ENCODE data around the gene SPNS2.

The SPNS2 gene

GRCh38 chr17:4550534-4551039 is 51.9 kb downstream of the SPNS2 start:
- no peak for DNase-seq (ENCODE audit: low spot score)

GRCh38 chr17:4551141-4551540 is 52.5 kb downstream of the SPNS2 start:
- no peak for DNase-seq (ENCODE audit: low spot score)

- no peak for DNase-seq (ENCODE audit: low spot score)
These were observed 53.3 kb downstream of the SPNS2 start for GRCh38 chr17:4551796-4552525.

DNA sequence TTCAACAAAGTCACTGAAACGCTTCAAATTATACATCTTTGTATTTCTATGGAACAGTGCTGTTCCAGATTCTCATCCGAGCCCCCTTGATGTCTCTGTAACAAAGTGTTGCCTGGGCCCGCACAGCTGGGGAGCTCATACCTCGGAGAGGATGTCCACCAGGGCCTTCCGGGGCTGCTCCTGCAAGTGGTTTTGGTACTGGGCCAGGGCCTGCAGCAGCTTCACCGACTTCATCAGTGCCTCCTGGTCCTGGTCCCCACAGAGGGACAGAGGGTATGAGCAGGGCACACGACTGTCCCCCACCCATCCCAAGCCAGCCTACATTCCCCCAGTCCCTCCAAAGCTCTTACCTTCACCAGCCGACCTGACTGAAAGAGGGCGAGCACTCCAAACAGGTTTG is 55.0 kb downstream of the SPNS2 start:
- no peak for DNase-seq (ENCODE audit: low spot score)

- DNase-seq (ENCODE audit: low spot score): no peak
These were observed 55.8 kb downstream of the SPNS2 start for GRCh38 chr17:4554441-4554996.

DNA sequence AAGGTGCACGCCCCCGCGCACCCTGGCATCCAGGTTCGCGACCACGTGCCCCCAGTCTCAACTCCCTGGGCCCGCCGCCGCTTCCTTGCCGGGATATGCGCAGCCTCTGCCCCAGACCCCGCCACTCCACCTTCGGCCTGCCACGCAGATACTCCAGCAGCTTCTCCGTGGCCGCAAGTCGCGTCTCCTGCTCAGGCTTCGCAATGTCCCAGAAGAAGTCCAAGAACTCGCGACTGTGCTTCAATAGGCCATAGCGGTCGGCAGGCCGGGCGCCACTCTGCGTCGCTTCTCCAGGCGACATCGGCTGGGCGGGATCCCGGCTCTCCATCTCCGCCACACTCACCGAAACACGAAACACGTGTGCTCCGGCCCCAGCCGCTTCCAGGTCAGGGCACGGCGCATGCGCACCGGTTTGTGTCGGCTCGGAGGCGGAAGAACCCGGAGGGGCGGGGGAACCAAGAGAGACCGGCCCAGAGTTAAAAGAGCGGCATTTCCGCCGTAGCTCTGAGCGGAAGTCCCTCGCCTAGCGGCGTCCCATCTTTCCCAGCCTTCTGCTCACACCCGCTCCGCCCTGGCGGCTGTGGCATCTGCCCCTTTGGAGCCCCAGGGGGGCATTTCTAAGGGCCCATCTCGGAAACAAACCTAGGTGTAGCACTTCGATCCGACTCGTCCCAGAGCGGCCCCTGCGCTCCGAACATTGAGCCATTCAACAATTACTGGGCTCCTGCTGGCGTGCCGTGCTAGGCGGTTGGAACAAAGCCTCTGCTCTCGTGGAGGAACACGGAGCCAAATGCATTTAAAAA is 56.5 kb downstream of the SPNS2 start, which contains the start of gene MYBBP1A:
TSS of gene MYBBP1A (minus strand) at position 388 of the 803 bp plus-strand sequence. CDS start at position 328, 60 bp downstream.
- DNase-seq (ENCODE audit: low spot score): peak; percentile 99

DNA sequence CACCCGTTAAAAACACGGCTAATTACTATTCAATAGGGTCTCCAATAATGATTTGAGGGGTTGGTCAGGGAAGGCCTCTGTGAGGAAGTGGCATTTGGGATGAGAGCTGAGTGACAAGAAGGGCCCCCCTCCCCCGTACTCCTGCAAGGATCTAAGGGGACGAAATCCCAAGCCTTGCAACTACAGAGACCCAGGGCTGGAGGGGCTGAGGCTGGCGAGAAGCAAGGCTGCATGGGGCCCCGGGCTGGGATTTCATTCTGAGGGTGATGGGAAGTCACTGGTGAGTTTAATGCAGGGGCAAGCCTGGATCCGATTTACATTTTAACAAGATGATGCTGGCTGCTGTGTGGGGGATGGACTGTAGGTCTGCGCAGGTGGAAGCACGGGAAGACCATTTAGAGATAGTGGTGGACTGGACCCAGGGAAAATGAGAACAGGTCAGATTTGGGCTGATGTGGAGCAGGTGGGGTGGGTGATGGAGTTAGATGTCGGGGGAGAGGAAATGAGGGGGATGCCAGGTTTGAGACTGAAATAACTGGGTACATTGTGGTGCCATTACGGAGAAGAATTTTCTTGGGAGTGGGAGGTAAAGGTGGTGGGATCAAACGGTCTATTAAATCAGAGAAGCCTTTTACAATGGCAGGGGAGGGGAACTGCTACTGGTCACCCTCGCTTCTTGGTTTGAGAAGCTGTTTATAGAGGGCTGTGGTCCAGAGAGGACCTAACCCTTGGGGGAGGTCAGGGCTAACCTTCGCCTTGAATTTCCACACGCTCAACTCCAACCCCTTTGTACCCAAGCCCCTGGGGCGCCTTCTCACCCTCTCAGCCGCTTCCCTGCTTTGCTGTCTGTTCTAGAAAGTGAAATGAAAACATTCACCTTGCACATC is 57.4 kb downstream of the SPNS2 start:
- DNase-seq (ENCODE audit: low spot score): no peak

DNA sequence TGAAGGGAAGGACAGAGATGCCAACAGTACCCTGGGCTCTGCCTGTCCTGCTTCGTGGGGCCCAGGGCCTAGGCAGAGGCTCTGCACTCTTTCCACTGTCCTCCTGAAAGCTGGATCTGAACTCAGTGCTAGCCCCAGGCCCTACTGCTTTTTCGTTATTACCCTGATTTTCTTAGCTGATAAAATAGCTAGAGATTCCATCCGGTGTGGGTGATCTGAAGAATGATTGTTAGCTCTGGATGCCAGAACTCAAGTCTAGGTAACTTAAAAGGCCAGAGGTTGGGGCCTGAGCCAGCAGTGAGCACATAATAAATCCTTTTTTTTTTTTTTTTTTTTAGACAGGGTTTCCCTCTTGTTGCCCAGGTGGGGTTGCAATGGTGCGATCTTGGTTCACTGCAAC is 58.3 kb downstream of the SPNS2 start:
- DNase-seq (ENCODE audit: low spot score): no peak

DNA sequence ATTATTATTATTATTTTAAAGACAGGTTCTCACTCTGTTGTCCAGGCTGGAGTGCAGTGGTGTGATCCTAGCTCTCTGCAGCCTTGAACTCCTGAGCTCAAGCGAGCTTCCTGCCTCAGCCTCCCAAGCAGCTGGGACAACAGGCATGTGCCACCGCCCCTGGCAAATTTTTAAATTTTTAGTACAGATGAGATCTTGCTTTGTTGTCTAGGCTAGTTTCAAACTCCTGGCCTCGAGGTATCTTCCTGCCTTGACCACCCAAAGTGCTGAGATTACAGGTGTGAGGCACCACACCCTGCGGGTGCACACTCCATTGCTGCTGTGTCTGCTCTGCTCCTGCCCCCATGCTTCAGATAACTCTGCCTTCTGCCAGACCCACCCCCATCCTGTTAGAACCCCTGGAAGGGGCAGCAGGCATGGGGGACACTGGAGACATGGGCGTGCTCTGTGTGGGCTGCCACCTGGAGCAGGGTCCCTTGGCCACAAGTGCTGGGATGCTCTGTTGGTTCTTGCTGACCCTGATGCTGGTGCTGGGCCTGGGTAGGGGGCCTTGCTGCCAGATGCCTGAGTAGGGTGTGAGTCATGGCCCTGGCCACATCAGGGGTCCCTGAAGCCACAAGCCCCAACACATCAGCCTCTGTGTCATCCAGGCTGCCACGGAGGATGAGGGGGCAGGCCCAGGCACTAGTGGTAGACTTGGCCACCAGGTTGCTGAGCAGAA is 59.1 kb downstream of the SPNS2 start:
- no peak for DNase-seq (ENCODE audit: low spot score)

GRCh38 chr17:4558347-4558971 is 59.8 kb downstream of the SPNS2 start:
- no peak for DNase-seq (ENCODE audit: low spot score)

- DNase-seq (ENCODE audit: low spot score): peak; percentile 79
These were observed 60.6 kb downstream of the SPNS2 start for GRCh38 chr17:4559139-4559791.

- DNase-seq (ENCODE audit: low spot score): no peak
These were observed 61.3 kb downstream of the SPNS2 start for GRCh38 chr17:4559966-4560365.

GRCh38 chr17:4560421-4560820 is 61.7 kb downstream of the SPNS2 start, which contains the start of gene GGT6:
GGT6 (minus strand) TSS chr17:4560577; CDS start chr17:4560521, 56 bp downstream.
- no peak for DNase-seq (ENCODE audit: low spot score)

GRCh38 chr17:4560837-4561256 is 62.2 kb downstream of the SPNS2 start:
- DNase-seq (ENCODE audit: low spot score): peak; percentile 64

GRCh38 chr17:4562015-4562969 is 63.6 kb downstream of the SPNS2 start:
- no peak for DNase-seq (ENCODE audit: low spot score)

GRCh38 chr17:4565209-4566141 is 66.8 kb downstream of the SPNS2 start:
- peak; percentile 83 for DNase-seq (ENCODE audit: low spot score)

DNA sequence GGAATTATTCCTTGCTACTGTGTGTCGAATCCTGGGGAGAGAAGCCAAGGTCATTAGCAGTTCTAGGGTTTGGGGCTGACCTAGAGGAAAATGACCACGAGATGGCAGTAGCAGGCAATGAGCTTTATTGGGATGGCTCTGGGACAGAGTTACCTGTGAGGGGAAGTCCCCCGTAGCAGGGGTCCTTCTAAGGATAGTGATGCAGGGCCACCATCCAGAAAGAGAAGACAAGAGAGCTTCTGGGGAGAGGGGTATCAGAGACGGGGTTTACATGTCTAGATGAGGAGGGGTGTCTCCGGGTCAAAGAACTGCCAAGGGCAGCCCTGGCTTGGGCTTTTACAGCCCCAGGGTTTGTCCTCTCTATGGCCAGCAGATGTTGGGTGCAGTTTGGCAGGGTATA is 68.1 kb downstream of the SPNS2 start:
- peak; percentile 79 for DNase-seq (ENCODE audit: low spot score)

DNA sequence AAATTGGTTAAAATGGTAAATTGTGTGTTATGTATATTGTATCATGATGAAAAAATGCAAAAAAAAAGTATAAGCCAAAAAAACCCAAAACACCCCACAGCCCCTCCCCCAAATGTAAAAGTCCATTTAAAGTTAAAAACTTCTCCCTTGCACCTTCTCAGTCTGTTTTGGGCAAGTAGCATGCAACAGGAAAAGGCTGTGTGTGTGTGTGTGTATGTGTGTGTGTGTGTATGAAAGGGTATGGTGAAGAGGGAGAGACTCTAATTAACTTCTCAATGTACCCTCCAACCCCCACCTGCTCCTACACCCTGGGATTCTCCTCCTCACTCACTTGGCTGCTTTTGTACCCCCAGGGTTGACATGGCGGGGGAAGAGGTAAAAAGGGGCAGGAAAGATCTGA is 70.9 kb downstream of the SPNS2 start:
- DNase-seq (ENCODE audit: low spot score): no peak
